ENCODE data around the gene TBC1D16. TPM values are rescaled to one million over a fixed set of nuclear protein-coding genes. Genes with fewer than 3 reads are reported as not detected.

TBC1D16 gene
- total RNA-seq, 1 donor from 2014 or later, result 23.7 TPM

DNA sequence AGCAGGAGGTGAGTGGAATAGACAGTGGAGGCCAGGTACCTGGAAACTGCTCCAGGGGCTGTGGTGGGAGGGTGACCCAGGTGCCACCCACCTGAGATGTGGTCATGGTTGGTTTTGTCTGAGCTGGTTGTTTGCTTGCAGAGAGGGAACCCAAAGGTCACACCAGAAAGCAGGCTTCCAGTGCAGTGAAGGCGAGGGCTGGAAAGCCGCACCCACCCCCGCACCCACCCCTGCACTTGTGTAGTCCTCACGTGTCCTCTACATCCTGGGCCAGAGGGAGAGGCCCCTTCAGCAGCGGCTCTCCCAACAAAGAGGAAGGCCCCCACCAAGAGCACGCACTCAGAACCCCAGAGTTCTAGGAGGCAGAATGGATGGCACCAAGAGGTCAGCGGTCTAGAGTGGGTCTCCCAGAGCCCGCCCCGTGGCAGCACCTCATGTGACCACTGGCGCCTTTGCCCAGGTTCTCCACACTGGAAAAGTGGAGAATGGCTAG, 103.8 kb downstream of the TBC1D16 start:
- no peak for TF ChIP-seq CTCF (IDR thresholded peaks at IDR 0.05; ENCODE audit: insufficient read depth, low read length, severe bottlenecking)
- Histone ChIP-seq H3K36me3 (ENCODE audit: control insufficient read depth, insufficient read depth, low read length) (no peaks in the 10 kb centered on the region), H3K27me3 (ENCODE audit: control insufficient read depth, insufficient read depth, low read length) (peaks cover 22% of the 10 kb centered on the region), H3K4me3 (ENCODE audit: low read depth, low read length) (no peak overlapping the region)
- DNase-seq (ENCODE audit: low read depth) (no peak), FAIRE-seq (no peak)

- FAIRE-seq (no peak), DNase-seq (ENCODE audit: low read depth) (peak; percentile 35)
- Histone ChIP-seq H3K36me3 (ENCODE audit: control insufficient read depth, insufficient read depth, low read length) (no peaks in the 10 kb centered on the region), H3K27me3 (ENCODE audit: control insufficient read depth, insufficient read depth, low read length) (peaks cover 22% of the 10 kb centered on the region), H3K4me3 (ENCODE audit: low read depth, low read length) (no peak overlapping the region)
- no peak for TF ChIP-seq CTCF (IDR thresholded peaks at IDR 0.05; ENCODE audit: insufficient read depth, low read length, severe bottlenecking)
These were observed 104.5 kb downstream of the TBC1D16 start for GRCh38 chr17:79930877-79931816.

GRCh38 chr17:79930062-79930876, 105.4 kb downstream of the TBC1D16 start:
- Histone ChIP-seq H3K27me3 (ENCODE audit: control insufficient read depth, insufficient read depth, low read length) (peaks cover 22% of the 10 kb centered on the region), H3K4me3 (ENCODE audit: low read depth, low read length) (no peak overlapping the region), H3K36me3 (ENCODE audit: control insufficient read depth, insufficient read depth, low read length) (no peaks in the 10 kb centered on the region)
- no peak for FAIRE-seq
- DNase-seq (ENCODE audit: low read depth), result no peak
- no peak for TF ChIP-seq CTCF (IDR thresholded peaks at IDR 0.05; ENCODE audit: insufficient read depth, low read length, severe bottlenecking)

DNA sequence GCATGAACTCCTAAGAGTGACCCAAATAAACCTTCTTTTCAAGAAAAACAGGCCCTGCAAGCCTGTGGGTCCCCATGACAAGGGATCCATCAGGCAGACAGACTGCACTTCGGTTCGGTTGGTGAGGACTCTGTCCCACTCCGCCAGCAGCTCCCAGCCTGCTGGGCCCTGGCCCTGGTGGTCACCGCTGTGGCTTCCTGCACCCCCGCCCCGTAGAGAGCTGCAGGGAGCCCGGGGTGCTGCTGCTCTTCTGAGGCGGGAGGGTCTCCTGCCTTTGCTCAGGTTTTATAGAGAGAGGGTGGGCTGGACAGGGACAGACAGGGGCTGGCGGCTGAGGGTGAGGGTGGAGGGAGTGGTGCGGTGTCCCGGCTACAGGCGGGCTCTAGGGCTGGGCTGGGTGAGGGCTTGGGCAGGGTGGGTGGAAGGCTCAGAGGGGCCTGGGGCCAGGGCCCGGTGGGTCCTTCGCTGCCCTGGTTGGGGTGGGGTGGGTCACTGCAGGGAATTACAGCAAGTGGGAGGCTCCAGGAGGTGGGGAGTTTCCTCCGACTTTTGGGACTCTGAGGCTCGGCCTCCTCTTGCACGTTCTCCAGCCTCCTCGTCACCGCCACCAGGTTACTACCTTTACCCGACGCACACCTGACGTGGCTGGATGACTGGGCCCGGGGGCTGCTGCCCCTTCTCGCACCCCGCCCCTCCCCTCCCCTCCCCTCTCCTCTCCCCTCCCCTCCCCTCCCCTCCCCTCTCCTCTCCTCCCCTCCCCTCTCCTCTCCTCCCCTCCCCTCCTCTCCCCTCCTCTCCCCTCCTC, 106.2 kb downstream of the TBC1D16 start:
- peaks cover 22% of the 10 kb centered on the region for H3K27me3 ChIP-seq (ENCODE audit: control insufficient read depth, insufficient read depth, low read length)

More for the DNA sequence above, 106.2 kb downstream of the TBC1D16 start:
- no peak for TF ChIP-seq CTCF (IDR thresholded peaks at IDR 0.05; ENCODE audit: insufficient read depth, low read length, severe bottlenecking)
- Histone ChIP-seq H3K36me3 (ENCODE audit: control insufficient read depth, insufficient read depth, low read length) (no peaks in the 10 kb centered on the region), H3K4me3 (ENCODE audit: low read depth, low read length) (no peak overlapping the region)
- no peak for DNase-seq (ENCODE audit: low read depth)
- FAIRE-seq, result no peak

Measured in bronchial epithelial cell (primary cell).